Body of pancreas (tissue), 4 donors: ENCODE results near the gene CFAP54.

ENCODE experiments used
- CTCF ChIP-seq, 7 experiments: fragments of 450-650 bp in 4 of 7; fragments of 200-600 bp in 3 of 7; sonication (generic) in 3 of 7; IDR thresholded peaks; one replicate each; pipeline ENCODE4 v1.5.1; 2016 to 2019; ENCODE audit warnings: antibody characterized with exemption in 7 of 7
- POLR2A ChIP-seq, 3 donors: fragments of 450-650 bp; IDR thresholded peaks; one replicate each; pipeline ENCODE4 v1.6.1; 2016; ENCODE audit warnings: antibody characterized with exemption in 3 of 3, mild to moderate bottlenecking in 2 of 3

DNA sequence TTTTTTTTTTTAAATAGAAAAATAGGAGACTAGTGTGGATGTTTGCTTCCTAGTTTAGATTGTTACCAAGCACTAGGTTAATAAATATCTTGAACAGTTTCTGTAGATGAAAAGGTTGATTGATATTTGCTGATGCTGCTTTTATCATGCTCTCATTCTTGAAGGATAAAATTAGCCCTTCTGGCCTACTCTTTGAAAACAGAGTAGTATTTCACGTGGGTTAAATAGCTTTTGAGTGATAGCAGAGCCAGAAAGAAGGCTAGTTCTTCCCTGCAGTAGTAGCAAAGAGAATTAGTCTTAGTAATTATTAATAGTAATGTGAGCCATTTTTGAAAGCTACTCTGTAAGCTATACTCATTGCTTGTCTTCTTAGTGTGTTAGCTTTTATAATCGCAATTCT lies 422.9 kb downstream of the CFAP54 start:
- TF ChIP-seq CTCF (IDR thresholded peaks at IDR 0.05) (no peak), POLR2A (IDR thresholded peaks at IDR 0.05) (no peak)
